GM12892 (cell line): ENCODE measurements around the gene MAP4K4.

Experiments used
- POLR2A ChIP-seq: IDR thresholded peaks from 2 replicates; pipeline ENCODE4 v1.6.1; 2011; ENCODE audit warnings: low read depth, low read length, control low read depth
- POLR2AphosphoS5 ChIP-seq: IDR thresholded peaks from 2 replicates; pipeline ENCODE4 v1.6.1; 2011; ENCODE audit warnings: low read depth, low read length, control low read depth

DNA sequence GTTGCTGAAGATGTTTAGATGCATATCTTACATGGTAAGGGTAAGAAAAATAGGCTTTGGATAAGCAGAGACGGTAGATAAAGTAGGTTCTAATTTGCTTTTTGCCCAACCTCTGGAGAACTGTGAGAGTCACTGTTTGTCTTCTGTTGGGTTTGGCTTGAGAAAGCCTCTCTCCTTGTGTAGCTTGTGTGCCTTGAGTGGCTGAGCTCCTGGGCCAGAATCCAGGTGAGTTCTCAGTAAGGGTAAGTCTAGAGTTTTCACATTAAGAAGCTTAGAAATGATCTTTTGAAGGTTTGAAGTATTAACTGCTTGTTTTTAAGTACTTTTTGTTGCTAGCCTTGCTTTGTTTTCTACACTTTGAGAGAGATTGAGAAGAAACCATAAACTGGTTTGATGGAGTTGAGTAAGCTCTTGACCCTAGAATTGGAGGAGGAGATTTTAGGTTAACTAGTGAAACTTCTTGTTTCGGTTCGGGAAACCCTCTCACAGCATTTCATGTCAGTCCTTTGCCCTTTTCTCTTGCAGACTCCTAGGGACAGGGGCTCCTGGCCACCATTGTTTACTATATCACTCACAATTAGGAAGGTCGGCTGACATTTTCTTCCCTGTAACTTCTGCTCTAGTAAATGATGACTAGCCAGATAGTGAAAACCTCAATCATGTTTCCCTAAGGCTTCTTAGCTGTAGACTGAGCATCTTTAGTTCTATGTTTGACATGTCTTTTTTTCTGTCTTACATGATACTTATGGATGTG lies 26.0 kb downstream of the MAP4K4 start:
- TF ChIP-seq POLR2AphosphoS5 (no peak), POLR2A (no peak)
